Measurements from ENCODE around the gene CHDH. TPM values are rescaled to one million over a fixed set of nuclear protein-coding genes. Genes with fewer than 3 reads are reported as not detected.

Gene CHDH
- polyA plus RNA-seq, 3 donors from 2014 or later = not detected

GRCh38 chr3:53844262-53845102 is 1.7 kb downstream of the CHDH start:
- no peak for DNase-seq
- Mint-ChIP-seq H3K27ac (no peak overlapping the region), H3K36me3 (no peaks in the 10 kb centered on the region), H3K27me3 (ENCODE audit: low read depth in 3 of 3) (peaks cover 4 to 25% (median 13%) of the 10 kb centered on the region in 3 donors), H3K4me1 (peaks cover 6 to 13% of the 10 kb centered on the region in 2 donors), H3K4me3 (peak overlapping the region in 1 of 5 donors; percentile 44), H3K9me3 (no peaks in the 10 kb centered on the region)

GRCh38 chr3:53843195-53844177 is 2.7 kb downstream of the CHDH start:
- Mint-ChIP-seq H3K27ac (no peak overlapping the region), H3K36me3 (no peaks in the 10 kb centered on the region), H3K4me3 (no peak overlapping the region), H3K27me3 (ENCODE audit: low read depth in 3 of 3) (peaks cover 4 to 26% (median 9%) of the 10 kb centered on the region in 3 donors), H3K4me1 (peaks cover 6 to 13% of the 10 kb centered on the region in 2 donors), H3K9me3 (no peaks in the 10 kb centered on the region)
- DNase-seq = no peak

GRCh38 chr3:53842436-53843194 is 3.6 kb downstream of the CHDH start:
- no peak for DNase-seq
- no peak overlapping the region for H3K27ac Mint-ChIP-seq
- H3K4me3 Mint-ChIP-seq = no peak overlapping the region
- no peaks in the 10 kb centered on the region for H3K36me3 Mint-ChIP-seq
- H3K27me3 Mint-ChIP-seq (ENCODE audit: low read depth in 3 of 3) = peaks cover 6 to 26% (median 10%) of the 10 kb centered on the region in 3 donors
- no peaks in the 10 kb centered on the region for H3K9me3 Mint-ChIP-seq
- peaks cover 6 to 13% of the 10 kb centered on the region in 2 donors for H3K4me1 Mint-ChIP-seq

GRCh38 chr3:53841296-53841695 is 4.9 kb downstream of the CHDH start:
- no peak overlapping the region for H3K27ac Mint-ChIP-seq
- DNase-seq = no peak
- no peaks in the 10 kb centered on the region for H3K36me3 Mint-ChIP-seq
- peaks cover 2 to 16% (median 5%) of the 10 kb centered on the region in 3 donors for H3K27me3 Mint-ChIP-seq (ENCODE audit: low read depth in 3 of 3)
- no peak overlapping the region for H3K4me3 Mint-ChIP-seq
- H3K4me1 Mint-ChIP-seq = peaks cover 0 to 7% of the 10 kb centered on the region in 2 donors
- H3K9me3 Mint-ChIP-seq = no peaks in the 10 kb centered on the region

- DNase-seq = no peak
- Mint-ChIP-seq H3K27ac (no peak overlapping the region), H3K4me3 (no peak overlapping the region), H3K9me3 (no peaks in the 10 kb centered on the region), H3K27me3 (ENCODE audit: low read depth in 3 of 3) (peaks cover 2% of the 10 kb centered on the region in 3 donors), H3K4me1 (peaks cover 1 to 5% of the 10 kb centered on the region in 2 donors), H3K36me3 (no peaks in the 10 kb centered on the region)
Measured at GRCh38 chr3:53837331-53837730, 8.9 kb downstream of the CHDH start.

- no peak overlapping the region for H3K27ac Mint-ChIP-seq
- no peak overlapping the region for H3K4me3 Mint-ChIP-seq
- H3K9me3 Mint-ChIP-seq = no peaks in the 10 kb centered on the region
- peaks cover 2% of the 10 kb centered on the region in 3 donors for H3K27me3 Mint-ChIP-seq (ENCODE audit: low read depth in 3 of 3)
- no peaks in the 10 kb centered on the region for H3K36me3 Mint-ChIP-seq
- peaks cover 1 to 5% of the 10 kb centered on the region in 2 donors for H3K4me1 Mint-ChIP-seq
- DNase-seq = no peak
Measured at GRCh38 chr3:53836084-53836872, 9.9 kb downstream of the CHDH start.

GRCh38 chr3:53835257-53835656 is 11.0 kb downstream of the CHDH start:
- no peak for DNase-seq
- no peak overlapping the region for H3K27ac Mint-ChIP-seq
- H3K27me3 Mint-ChIP-seq (ENCODE audit: low read depth in 3 of 3) = peaks cover 2% of the 10 kb centered on the region in 3 donors
- H3K4me3 Mint-ChIP-seq = no peak overlapping the region
- no peaks in the 10 kb centered on the region for H3K9me3 Mint-ChIP-seq
- H3K4me1 Mint-ChIP-seq = peaks cover 1 to 5% of the 10 kb centered on the region in 2 donors
- no peaks in the 10 kb centered on the region for H3K36me3 Mint-ChIP-seq

- peaks cover 2% of the 10 kb centered on the region in 3 donors for H3K27me3 Mint-ChIP-seq (ENCODE audit: low read depth in 3 of 3)
- H3K9me3 Mint-ChIP-seq = no peaks in the 10 kb centered on the region
- no peak for DNase-seq
- no peak overlapping the region for H3K27ac Mint-ChIP-seq
- peaks cover 1 to 5% of the 10 kb centered on the region in 2 donors for H3K4me1 Mint-ChIP-seq
- H3K4me3 Mint-ChIP-seq = no peak overlapping the region
- no peaks in the 10 kb centered on the region for H3K36me3 Mint-ChIP-seq
Measured at GRCh38 chr3:53834429-53835095, 11.7 kb downstream of the CHDH start.

- peaks cover 0 to 3% (median 2%) of the 10 kb centered on the region in 3 donors for H3K27me3 Mint-ChIP-seq (ENCODE audit: low read depth in 3 of 3)
- H3K27ac Mint-ChIP-seq = no peak overlapping the region
- no peaks in the 10 kb centered on the region for H3K9me3 Mint-ChIP-seq
- peaks cover 1 to 5% of the 10 kb centered on the region in 2 donors for H3K4me1 Mint-ChIP-seq
- no peak overlapping the region for H3K4me3 Mint-ChIP-seq
- no peak for DNase-seq
- no peaks in the 10 kb centered on the region for H3K36me3 Mint-ChIP-seq
Measured at GRCh38 chr3:53833700-53834099, 12.5 kb downstream of the CHDH start.

GRCh38 chr3:53833053-53833645 is 13.1 kb downstream of the CHDH start:
- no peaks in the 10 kb centered on the region for H3K36me3 Mint-ChIP-seq
- no peak overlapping the region for H3K4me3 Mint-ChIP-seq
- no peak overlapping the region for H3K27ac Mint-ChIP-seq
- peaks cover 1 to 5% of the 10 kb centered on the region in 2 donors for H3K4me1 Mint-ChIP-seq
- H3K9me3 Mint-ChIP-seq = no peaks in the 10 kb centered on the region
- peaks cover 0 to 3% (median 0%) of the 10 kb centered on the region in 3 donors for H3K27me3 Mint-ChIP-seq (ENCODE audit: low read depth in 3 of 3)
- DNase-seq = no peak

GRCh38 chr3:53830944-53831343 is 15.3 kb downstream of the CHDH start:
- no peak for DNase-seq
- Mint-ChIP-seq H3K36me3 (no peaks in the 10 kb centered on the region), H3K27me3 (ENCODE audit: low read depth in 3 of 3) (peaks cover 0 to 2% (median 0%) of the 10 kb centered on the region in 3 donors), H3K27ac (no peak overlapping the region), H3K9me3 (no peaks in the 10 kb centered on the region), H3K4me1 (peaks cover 0 to 5% of the 10 kb centered on the region in 2 donors), H3K4me3 (no peak overlapping the region)

GRCh38 chr3:53829605-53830004 is 16.6 kb downstream of the CHDH start:
- no peak for DNase-seq
- Mint-ChIP-seq H3K4me3 (no peak overlapping the region), H3K27me3 (ENCODE audit: low read depth in 3 of 3) (peaks cover 0 to 5% (median 0%) of the 10 kb centered on the region in 3 donors), H3K36me3 (no peaks in the 10 kb centered on the region), H3K4me1 (no peaks in the 10 kb centered on the region), H3K27ac (no peak overlapping the region), H3K9me3 (no peaks in the 10 kb centered on the region)

Data from immature natural killer cell (primary cell).